ENCODE results near the gene PEX5L. TPM values are rescaled to one million over a fixed set of nuclear protein-coding genes. Genes with fewer than 3 reads are reported as not detected.

Gene PEX5L
- polyA plus RNA-seq, 1 donor = 0.61 TPM

- Histone ChIP-seq H3K9me3 (ENCODE audit: control insufficient read depth, low read depth, low read length) (no peaks in the 10 kb centered on the region), H3K27ac (ENCODE audit: low read length) (no peak overlapping the region), H3K27me3 (ENCODE audit: control insufficient read depth, insufficient read depth, low read length) (no peaks in the 10 kb centered on the region), H3K4me3 (ENCODE audit: low read length) (no peak overlapping the region), H3K36me3 (ENCODE audit: control insufficient read depth, insufficient read depth, low read length) (no peaks in the 10 kb centered on the region), H3K4me1 (ENCODE audit: control insufficient read depth, insufficient read depth, low read length) (no peaks in the 10 kb centered on the region)
- no peak for DNase-seq
- WGBS (ENCODE audit: insufficient coverage, low lambda C conversion rate) = no CpG with 5 or more reads among the region's 4 CpGs
Observed at GRCh38 chr3:179907784-179908482, 128.8 kb downstream of the PEX5L start.

- no peak for DNase-seq
- Histone ChIP-seq H3K4me3 (ENCODE audit: low read length) (no peak overlapping the region), H3K9me3 (ENCODE audit: control insufficient read depth, low read depth, low read length) (no peaks in the 10 kb centered on the region), H3K27me3 (ENCODE audit: control insufficient read depth, insufficient read depth, low read length) (no peaks in the 10 kb centered on the region), H3K4me1 (ENCODE audit: control insufficient read depth, insufficient read depth, low read length) (no peaks in the 10 kb centered on the region), H3K36me3 (ENCODE audit: control insufficient read depth, insufficient read depth, low read length) (no peaks in the 10 kb centered on the region), H3K27ac (ENCODE audit: low read length) (no peak overlapping the region)
- no CpG with 5 or more reads among the region's 10 CpGs for WGBS (ENCODE audit: insufficient coverage, low lambda C conversion rate)
Observed at GRCh38 chr3:179902061-179902460, 134.7 kb downstream of the PEX5L start.

- 0% methylated on average over 2 of the region's 2 CpGs for WGBS (ENCODE audit: insufficient coverage, low lambda C conversion rate)
- Histone ChIP-seq H3K4me3 (ENCODE audit: low read length) (no peak overlapping the region), H3K9me3 (ENCODE audit: control insufficient read depth, low read depth, low read length) (no peaks in the 10 kb centered on the region), H3K27ac (ENCODE audit: low read length) (no peak overlapping the region), H3K27me3 (ENCODE audit: control insufficient read depth, insufficient read depth, low read length) (no peaks in the 10 kb centered on the region), H3K4me1 (ENCODE audit: control insufficient read depth, insufficient read depth, low read length) (no peaks in the 10 kb centered on the region), H3K36me3 (ENCODE audit: control insufficient read depth, insufficient read depth, low read length) (no peaks in the 10 kb centered on the region)
- DNase-seq = peak in 1 of 2 donors; percentile 17
Observed at GRCh38 chr3:179898024-179898423, 138.7 kb downstream of the PEX5L start.

GRCh38 chr3:179897231-179897630 is 139.5 kb downstream of the PEX5L start:
- Histone ChIP-seq H3K36me3 (ENCODE audit: control insufficient read depth, insufficient read depth, low read length) (no peaks in the 10 kb centered on the region), H3K9me3 (ENCODE audit: control insufficient read depth, low read depth, low read length) (no peaks in the 10 kb centered on the region), H3K27me3 (ENCODE audit: control insufficient read depth, insufficient read depth, low read length) (no peaks in the 10 kb centered on the region), H3K27ac (ENCODE audit: low read length) (no peak overlapping the region), H3K4me1 (ENCODE audit: control insufficient read depth, insufficient read depth, low read length) (no peaks in the 10 kb centered on the region), H3K4me3 (ENCODE audit: low read length) (no peak overlapping the region)
- DNase-seq = no peak
- 93% methylated on average over 2 of the region's 4 CpGs for WGBS (ENCODE audit: insufficient coverage, low lambda C conversion rate)

- Histone ChIP-seq H3K9me3 (ENCODE audit: control insufficient read depth, low read depth, low read length) (no peaks in the 10 kb centered on the region), H3K27ac (ENCODE audit: low read length) (no peak overlapping the region), H3K4me1 (ENCODE audit: control insufficient read depth, insufficient read depth, low read length) (no peaks in the 10 kb centered on the region), H3K4me3 (ENCODE audit: low read length) (no peak overlapping the region), H3K36me3 (ENCODE audit: control insufficient read depth, insufficient read depth, low read length) (no peaks in the 10 kb centered on the region), H3K27me3 (ENCODE audit: control insufficient read depth, insufficient read depth, low read length) (no peaks in the 10 kb centered on the region)
- no peak for DNase-seq
- 83% methylated on average over 1 of the region's 2 CpGs for WGBS (ENCODE audit: insufficient coverage, low lambda C conversion rate)
Observed at GRCh38 chr3:179896507-179896906, 140.2 kb downstream of the PEX5L start.

GRCh38 chr3:179895330-179895729 is 141.4 kb downstream of the PEX5L start:
- no peaks in the 10 kb centered on the region for H3K4me1 ChIP-seq (ENCODE audit: control insufficient read depth, insufficient read depth, low read length)
- no peak overlapping the region for H3K27ac ChIP-seq (ENCODE audit: low read length)

GRCh38 chr3:179887295-179887943 is 149.3 kb downstream of the PEX5L start:
- 70% methylated on average over 2 of the region's 4 CpGs for WGBS (ENCODE audit: insufficient coverage, low lambda C conversion rate)
- Histone ChIP-seq H3K36me3 (ENCODE audit: control insufficient read depth, insufficient read depth, low read length) (no peaks in the 10 kb centered on the region), H3K27ac (ENCODE audit: low read length) (no peak overlapping the region), H3K4me1 (ENCODE audit: control insufficient read depth, insufficient read depth, low read length) (no peaks in the 10 kb centered on the region), H3K27me3 (ENCODE audit: control insufficient read depth, insufficient read depth, low read length) (no peaks in the 10 kb centered on the region), H3K4me3 (ENCODE audit: low read length) (no peak overlapping the region), H3K9me3 (ENCODE audit: control insufficient read depth, low read depth, low read length) (no peaks in the 10 kb centered on the region)
- no peak for DNase-seq

More at GRCh38 chr3:179895330-179895729, 141.4 kb downstream of the PEX5L start:
- no peaks in the 10 kb centered on the region for H3K36me3 ChIP-seq (ENCODE audit: control insufficient read depth, insufficient read depth, low read length)
- no peaks in the 10 kb centered on the region for H3K27me3 ChIP-seq (ENCODE audit: control insufficient read depth, insufficient read depth, low read length)
- H3K4me3 ChIP-seq (ENCODE audit: low read length) = no peak overlapping the region
- no peak for DNase-seq
- H3K9me3 ChIP-seq (ENCODE audit: control insufficient read depth, low read depth, low read length) = no peaks in the 10 kb centered on the region

- H3K9me3 ChIP-seq (ENCODE audit: control insufficient read depth, low read depth, low read length) = no peaks in the 10 kb centered on the region
- H3K27me3 ChIP-seq (ENCODE audit: control insufficient read depth, insufficient read depth, low read length) = no peaks in the 10 kb centered on the region
- DNase-seq = no peak
- no peaks in the 10 kb centered on the region for H3K36me3 ChIP-seq (ENCODE audit: control insufficient read depth, insufficient read depth, low read length)
- 80% methylated on average over 1 of the region's 2 CpGs for WGBS (ENCODE audit: insufficient coverage, low lambda C conversion rate)
- H3K4me1 ChIP-seq (ENCODE audit: control insufficient read depth, insufficient read depth, low read length) = no peaks in the 10 kb centered on the region
- no peak overlapping the region for H3K4me3 ChIP-seq (ENCODE audit: low read length)
- no peak overlapping the region for H3K27ac ChIP-seq (ENCODE audit: low read length)
Observed at GRCh38 chr3:179885950-179886349, 150.8 kb downstream of the PEX5L start.

- no peaks in the 10 kb centered on the region for H3K27me3 ChIP-seq (ENCODE audit: control insufficient read depth, insufficient read depth, low read length)
- H3K27ac ChIP-seq (ENCODE audit: low read length) = no peak overlapping the region
- no peaks in the 10 kb centered on the region for H3K9me3 ChIP-seq (ENCODE audit: control insufficient read depth, low read depth, low read length)
- no peak overlapping the region for H3K4me3 ChIP-seq (ENCODE audit: low read length)
- no CpG with 5 or more reads among the region's 1 CpG for WGBS (ENCODE audit: insufficient coverage, low lambda C conversion rate)
- no peak for DNase-seq
- no peaks in the 10 kb centered on the region for H3K36me3 ChIP-seq (ENCODE audit: control insufficient read depth, insufficient read depth, low read length)
- H3K4me1 ChIP-seq (ENCODE audit: control insufficient read depth, insufficient read depth, low read length) = no peaks in the 10 kb centered on the region
Observed at GRCh38 chr3:179884136-179884535, 152.6 kb downstream of the PEX5L start.

- WGBS (ENCODE audit: insufficient coverage, low lambda C conversion rate) = no CpG with 5 or more reads among the region's 2 CpGs
- H3K27ac ChIP-seq (ENCODE audit: low read length) = no peak overlapping the region
- DNase-seq = no peak
- no peaks in the 10 kb centered on the region for H3K36me3 ChIP-seq (ENCODE audit: control insufficient read depth, insufficient read depth, low read length)
- no peaks in the 10 kb centered on the region for H3K27me3 ChIP-seq (ENCODE audit: control insufficient read depth, insufficient read depth, low read length)
- H3K4me3 ChIP-seq (ENCODE audit: low read length) = no peak overlapping the region
- no peaks in the 10 kb centered on the region for H3K9me3 ChIP-seq (ENCODE audit: control insufficient read depth, low read depth, low read length)
- H3K4me1 ChIP-seq (ENCODE audit: control insufficient read depth, insufficient read depth, low read length) = no peaks in the 10 kb centered on the region
Observed at GRCh38 chr3:179882292-179882691, 154.4 kb downstream of the PEX5L start.

- H3K27me3 ChIP-seq (ENCODE audit: control insufficient read depth, insufficient read depth, low read length) = no peaks in the 10 kb centered on the region
- H3K36me3 ChIP-seq (ENCODE audit: control insufficient read depth, insufficient read depth, low read length) = no peaks in the 10 kb centered on the region
- no peaks in the 10 kb centered on the region for H3K9me3 ChIP-seq (ENCODE audit: control insufficient read depth, low read depth, low read length)
- WGBS (ENCODE audit: insufficient coverage, low lambda C conversion rate) = 20% methylated on average over 1 of the region's 2 CpGs
- no peak overlapping the region for H3K27ac ChIP-seq (ENCODE audit: low read length)
- DNase-seq = no peak
- H3K4me3 ChIP-seq (ENCODE audit: low read length) = no peak overlapping the region
- H3K4me1 ChIP-seq (ENCODE audit: control insufficient read depth, insufficient read depth, low read length) = no peaks in the 10 kb centered on the region
Observed at GRCh38 chr3:179881791-179882190, 154.9 kb downstream of the PEX5L start.

All from large intestine (tissue), 3 donors.